ENCODE measurements around the gene NCOA5.

DNA sequence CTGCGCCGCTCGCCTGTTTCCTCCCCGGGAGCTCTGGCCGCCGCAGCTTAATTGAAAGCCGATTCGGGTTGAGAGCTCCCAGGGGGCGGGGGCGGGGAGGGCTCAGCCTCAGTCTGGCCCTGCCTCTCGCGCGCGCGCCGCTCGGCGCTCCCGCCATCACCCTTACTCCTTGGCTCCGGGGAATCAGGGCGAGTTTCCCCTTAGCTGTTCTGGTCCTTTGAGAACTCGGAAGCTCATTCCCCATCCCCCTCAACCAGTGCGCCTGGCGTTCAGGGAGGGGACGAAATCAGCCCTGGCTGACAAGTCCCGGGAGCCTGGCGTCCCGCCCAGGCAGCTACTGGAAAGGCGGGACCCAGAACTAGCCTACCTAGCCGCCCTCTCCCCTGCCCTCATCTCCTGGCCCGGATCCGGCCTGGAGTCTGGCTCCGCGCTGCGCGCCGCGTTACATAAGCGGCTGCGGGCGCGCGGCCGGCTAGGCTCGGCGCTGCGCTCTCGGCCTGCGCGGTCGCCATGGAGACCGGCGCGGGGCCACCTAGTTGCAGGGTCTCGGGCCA, 58.0 kb downstream of the NCOA5 start:
- TF ChIP-seq, protein P1, sequence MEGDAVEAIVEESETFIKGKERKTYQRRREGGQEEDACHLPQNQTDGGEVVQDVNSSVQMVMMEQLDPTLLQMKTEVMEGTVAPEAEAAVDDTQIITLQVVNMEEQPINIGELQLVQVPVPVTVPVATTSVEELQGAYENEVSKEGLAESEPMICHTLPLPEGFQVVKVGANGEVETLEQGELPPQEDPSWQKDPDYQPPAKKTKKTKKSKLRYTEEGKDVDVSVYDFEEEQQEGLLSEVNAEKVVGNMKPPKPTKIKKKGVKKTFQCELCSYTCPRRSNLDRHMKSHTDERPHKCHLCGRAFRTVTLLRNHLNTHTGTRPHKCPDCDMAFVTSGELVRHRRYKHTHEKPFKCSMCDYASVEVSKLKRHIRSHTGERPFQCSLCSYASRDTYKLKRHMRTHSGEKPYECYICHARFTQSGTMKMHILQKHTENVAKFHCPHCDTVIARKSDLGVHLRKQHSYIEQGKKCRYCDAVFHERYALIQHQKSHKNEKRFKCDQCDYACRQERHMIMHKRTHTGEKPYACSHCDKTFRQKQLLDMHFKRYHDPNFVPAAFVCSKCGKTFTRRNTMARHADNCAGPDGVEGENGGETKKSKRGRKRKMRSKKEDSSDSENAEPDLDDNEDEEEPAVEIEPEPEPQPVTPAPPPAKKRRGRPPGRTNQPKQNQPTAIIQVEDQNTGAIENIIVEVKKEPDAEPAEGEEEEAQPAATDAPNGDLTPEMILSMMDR (IDR thresholded peaks at IDR 0.05; ENCODE audit: low read depth, low read length, missing input control) = no peak
- TF ChIP-seq TAF1 (conservative IDR thresholded peaks at IDR 0.05) (no peak), JUND (IDR thresholded peaks at IDR 0.05) (no peak), FOXA1 (IDR thresholded peaks at IDR 0.05) (no peak), YY1 (IDR thresholded peaks at IDR 0.05) (no peak), RAD21 (IDR thresholded peaks at IDR 0.05) (no peak), SP1 (IDR thresholded peaks at IDR 0.05) (no peak), GABPA (IDR thresholded peaks at IDR 0.05 in 1 of 2, conservative IDR thresholded peaks at IDR 0.05 in 1 of 2) (no peak), HNF4G (IDR thresholded peaks at IDR 0.05) (no peak), HNF4A (conservative IDR thresholded peaks at IDR 0.05) (no peak), EGR1 (IDR thresholded peaks at IDR 0.05; ENCODE audit: low read depth in 2 of 2) (no peak)
- TF ChIP-seq, protein P2, sequence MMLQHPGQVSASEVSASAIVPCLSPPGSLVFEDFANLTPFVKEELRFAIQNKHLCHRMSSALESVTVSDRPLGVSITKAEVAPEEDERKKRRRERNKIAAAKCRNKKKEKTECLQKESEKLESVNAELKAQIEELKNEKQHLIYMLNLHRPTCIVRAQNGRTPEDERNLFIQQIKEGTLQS (IDR thresholded peaks at IDR 0.05) = no peak
- TF ChIP-seq, protein P3, sequence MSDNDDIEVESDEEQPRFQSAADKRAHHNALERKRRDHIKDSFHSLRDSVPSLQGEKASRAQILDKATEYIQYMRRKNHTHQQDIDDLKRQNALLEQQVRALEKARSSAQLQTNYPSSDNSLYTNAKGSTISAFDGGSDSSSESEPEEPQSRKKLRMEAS (IDR thresholded peaks at IDR 0.05) = no peak
- TF ChIP-seq, protein P4, sequence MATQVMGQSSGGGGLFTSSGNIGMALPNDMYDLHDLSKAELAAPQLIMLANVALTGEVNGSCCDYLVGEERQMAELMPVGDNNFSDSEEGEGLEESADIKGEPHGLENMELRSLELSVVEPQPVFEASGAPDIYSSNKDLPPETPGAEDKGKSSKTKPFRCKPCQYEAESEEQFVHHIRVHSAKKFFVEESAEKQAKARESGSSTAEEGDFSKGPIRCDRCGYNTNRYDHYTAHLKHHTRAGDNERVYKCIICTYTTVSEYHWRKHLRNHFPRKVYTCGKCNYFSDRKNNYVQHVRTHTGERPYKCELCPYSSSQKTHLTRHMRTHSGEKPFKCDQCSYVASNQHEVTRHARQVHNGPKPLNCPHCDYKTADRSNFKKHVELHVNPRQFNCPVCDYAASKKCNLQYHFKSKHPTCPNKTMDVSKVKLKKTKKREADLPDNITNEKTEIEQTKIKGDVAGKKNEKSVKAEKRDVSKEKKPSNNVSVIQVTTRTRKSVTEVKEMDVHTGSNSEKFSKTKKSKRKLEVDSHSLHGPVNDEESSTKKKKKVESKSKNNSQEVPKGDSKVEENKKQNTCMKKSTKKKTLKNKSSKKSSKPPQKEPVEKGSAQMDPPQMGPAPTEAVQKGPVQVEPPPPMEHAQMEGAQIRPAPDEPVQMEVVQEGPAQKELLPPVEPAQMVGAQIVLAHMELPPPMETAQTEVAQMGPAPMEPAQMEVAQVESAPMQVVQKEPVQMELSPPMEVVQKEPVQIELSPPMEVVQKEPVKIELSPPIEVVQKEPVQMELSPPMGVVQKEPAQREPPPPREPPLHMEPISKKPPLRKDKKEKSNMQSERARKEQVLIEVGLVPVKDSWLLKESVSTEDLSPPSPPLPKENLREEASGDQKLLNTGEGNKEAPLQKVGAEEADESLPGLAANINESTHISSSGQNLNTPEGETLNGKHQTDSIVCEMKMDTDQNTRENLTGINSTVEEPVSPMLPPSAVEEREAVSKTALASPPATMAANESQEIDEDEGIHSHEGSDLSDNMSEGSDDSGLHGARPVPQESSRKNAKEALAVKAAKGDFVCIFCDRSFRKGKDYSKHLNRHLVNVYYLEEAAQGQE (IDR thresholded peaks at IDR 0.05) = no peak
